Liver (tissue), 9 donors: ENCODE measurements around the gene PPP3CA. TPM values are rescaled to one million over a fixed set of nuclear protein-coding genes. Genes with fewer than 3 reads are reported as not detected.

Experiments used
- DNase-seq: peaks from one replicate; pipeline ENCODE4 v3.0.0-alpha.2; 2017; ENCODE audit warnings: low spot score
- H3K27ac ChIP-seq, 2 donors: one replicate each; pipeline ENCODE4 v1.7.0; 2013; ENCODE audit warnings: inconsistent platforms in 2 of 2, low read length in 2 of 2, control low read depth in 1 of 2, low read depth in 1 of 2, mild to moderate bottlenecking in 1 of 2
- H3K27me3 ChIP-seq, 4 donors: one replicate each; pipeline versions ENCODE4 v1.6.1 to v1.7.0; 2013; ENCODE audit warnings: low read length in 3 of 4, inconsistent platforms in 1 of 4, mild to moderate bottlenecking in 1 of 4, moderate library complexity in 1 of 4; ENCODE audit not compliant: control insufficient read depth in 4 of 4, insufficient read depth in 4 of 4
- H3K36me3 ChIP-seq, 4 donors: one replicate each; pipeline versions ENCODE4 v1.6.1 to v1.7.0; 2013; ENCODE audit warnings: low read length in 3 of 4, mild to moderate bottlenecking in 3 of 4, low read depth in 1 of 4, moderate library complexity in 1 of 4; ENCODE audit not compliant: control insufficient read depth in 4 of 4, insufficient read depth in 3 of 4
- H3K4me1 ChIP-seq, 4 donors: one replicate each; pipeline versions ENCODE4 v1.6.1 to v1.7.0; 2013; ENCODE audit warnings: low read length in 3 of 4, mild to moderate bottlenecking in 3 of 4, moderate library complexity in 1 of 4; ENCODE audit not compliant: control insufficient read depth in 4 of 4, insufficient read depth in 4 of 4
- H3K4me3 ChIP-seq, 3 donors: one replicate each; pipeline versions ENCODE4 v1.6.1 to v1.7.0; 2013; ENCODE audit warnings: low read length in 3 of 3, control low read depth in 1 of 3, low read depth in 1 of 3, mild to moderate bottlenecking in 1 of 3
- H3K9ac ChIP-seq, 2 donors: one replicate each; pipeline ENCODE4 v1.7.0; 2013; ENCODE audit warnings: low read length in 2 of 2, mild to moderate bottlenecking in 2 of 2, moderate library complexity in 2 of 2, control low read depth in 1 of 2, low read depth in 1 of 2
- H3K9me3 ChIP-seq, 4 donors: one replicate each; pipeline versions ENCODE4 v1.6.1 to v1.7.0; 2013; ENCODE audit warnings: low read length in 3 of 4; ENCODE audit not compliant: control insufficient read depth in 4 of 4
- ATF3 ChIP-seq: IDR thresholded peaks from 2 replicates; pipeline ENCODE4 v1.6.1; 2016; ENCODE audit warnings: antibody characterized with exemption
- EGR1 ChIP-seq, 2 donors: IDR thresholded peaks; 2 replicates each; pipeline ENCODE4 v1.6.1; 2016 to 2018; ENCODE audit warnings: antibody characterized with exemption in 2 of 2, low read depth in 2 of 2
- FOXA2 ChIP-seq: IDR thresholded peaks from 2 replicates; pipeline ENCODE4 v1.6.1; 2016; ENCODE audit warnings: antibody characterized with exemption
- GABPA ChIP-seq, 2 donors: IDR thresholded peaks in 1 of 2; conservative IDR thresholded peaks in 1 of 2; 2 replicates each; pipeline ENCODE4 v1.6.1; 2016; ENCODE audit warnings: antibody characterized with exemption in 2 of 2, mild to moderate bottlenecking in 1 of 2, moderate library complexity in 1 of 2
- HNF4G ChIP-seq: IDR thresholded peaks from 2 replicates; pipeline ENCODE4 v1.6.1; 2016; ENCODE audit warnings: antibody characterized with exemption
- JUND ChIP-seq, 2 donors: IDR thresholded peaks; 2 replicates each; pipeline ENCODE4 v1.6.1; 2016; ENCODE audit warnings: antibody characterized with exemption in 2 of 2
- MAX ChIP-seq: IDR thresholded peaks from 2 replicates; pipeline ENCODE4 v1.6.1; 2016; ENCODE audit warnings: antibody characterized with exemption
- RAD21 ChIP-seq, 2 donors: IDR thresholded peaks; 2 replicates each; pipeline ENCODE4 v1.6.1; 2016; ENCODE audit warnings: antibody characterized with exemption in 2 of 2, mild to moderate bottlenecking in 2 of 2
- REST ChIP-seq: IDR thresholded peaks from 2 replicates; pipeline ENCODE4 v1.6.1; 2016; ENCODE audit warnings: antibody characterized with exemption, mild to moderate bottlenecking
- RXRA ChIP-seq, 2 donors: IDR thresholded peaks; 2 replicates each; pipeline ENCODE4 v1.6.1; 2017 to 2018; ENCODE audit warnings: antibody characterized with exemption in 2 of 2, mild to moderate bottlenecking in 1 of 2
- SP1 ChIP-seq: IDR thresholded peaks from 2 replicates; pipeline ENCODE4 v1.6.1; 2018; ENCODE audit warnings: antibody characterized with exemption, mild to moderate bottlenecking
- TAF1 ChIP-seq: conservative IDR thresholded peaks from 2 replicates; pipeline ENCODE4 v1.6.1; 2016; ENCODE audit warnings: antibody characterized with exemption, mild to moderate bottlenecking
- ZBTB33 ChIP-seq: IDR thresholded peaks from 2 replicates; pipeline ENCODE4 v1.6.1; 2016; ENCODE audit warnings: antibody characterized with exemption
- WGBS: extraction: QIAGEN DNeasy Blood & Tissue Kit; methylation state at CpG from one replicate; pipeline ENCODE4 v1.1.7; 2013; 5-methylcytosine and 5-hydroxymethylcytosine counted together
- polyA plus RNA-seq, 2 donors: library from polyadenylated mRNA; stranded (reverse) in 1 of 2; unstranded in 1 of 2; fragments of 200-250 nt in 1 of 2; fragments of >200 nt in 1 of 2; fragmentation: Nextera tagmentation in 1 of 2; extraction: Ambion mirVana in 1 of 2; gene quantifications; one replicate each; pipeline versions ENCODE4 v1.2.1 to v1.2.3, GENCODE V29; 2013 to 2015
- total RNA-seq, 2 donors: library from RNA; depleted of rRNA; stranded (reverse); fragments of >200 nt; gene quantifications; one replicate each; pipeline ENCODE4 v1.2.3, GENCODE V29; 2014
- donor health status: healthy.
- donor health status: healthy.
- donor health status: healthy.
- donor health status: healthy.
- donor health status: healthy.

PPP3CA gene
- total and polyA plus RNA-seq, 4 donors: 3.6 to 18.2 (median 14.2) TPM

GRCh38 chr4:101019313-101019712 lies 328.0 kb downstream of the PPP3CA start (continued):
- no peak for TF ChIP-seq ZBTB33
- TF ChIP-seq MAX: no peak
- no peak for TF ChIP-seq RAD21 (IDR thresholded peaks at IDR 0.05)
- no peak for TF ChIP-seq FOXA2
- TF ChIP-seq HNF4G: no peak
- no peak for TF ChIP-seq GABPA (IDR thresholded peaks at IDR 0.05 in 1 of 2, conservative IDR thresholded peaks at IDR 0.05 in 1 of 2)

GRCh38 chr4:101018836-101019235 lies 328.5 kb downstream of the PPP3CA start:
- Histone ChIP-seq H3K4me3 (no peak overlapping the region), H3K27ac (no peak overlapping the region), H3K27me3 (no peaks in the 10 kb centered on the region), H3K4me1 (no peaks in the 10 kb centered on the region), H3K9me3 (no peaks in the 10 kb centered on the region), H3K36me3 (peaks cover 0 to 2% (median 0%) of the 10 kb centered on the region in 4 donors), H3K9ac (no peak overlapping the region)
- WGBS: 83% methylated on average over 5 of the region's 5 CpGs
- DNase-seq: no peak
- TF ChIP-seq FOXA2 (no peak), MAX (no peak), GABPA (IDR thresholded peaks at IDR 0.05 in 1 of 2, conservative IDR thresholded peaks at IDR 0.05 in 1 of 2) (no peak), JUND (IDR thresholded peaks at IDR 0.05) (no peak), EGR1 (IDR thresholded peaks at IDR 0.05; ENCODE audit: low read depth in 2 of 2) (no peak), RXRA (IDR thresholded peaks at IDR 0.05) (no peak), REST (no peak)

GRCh38 chr4:101014417-101014816 lies 332.9 kb downstream of the PPP3CA start:
- Histone ChIP-seq H3K9me3 (no peaks in the 10 kb centered on the region), H3K27ac (no peak overlapping the region), H3K4me3 (no peak overlapping the region), H3K9ac (no peak overlapping the region), H3K36me3 (no peaks in the 10 kb centered on the region), H3K4me1 (no peaks in the 10 kb centered on the region), H3K27me3 (no peaks in the 10 kb centered on the region)
- DNase-seq: no peak
- WGBS: 62% methylated on average over 3 of the region's 3 CpGs
- TF ChIP-seq RAD21 (IDR thresholded peaks at IDR 0.05) (no peak), ATF3 (no peak), EGR1 (IDR thresholded peaks at IDR 0.05; ENCODE audit: low read depth in 2 of 2) (no peak), RXRA (IDR thresholded peaks at IDR 0.05) (no peak), SP1 (no peak), JUND (IDR thresholded peaks at IDR 0.05) (no peak), TAF1 (no peak)
